Stimulated activated CD4-positive, alpha-beta T cell treated with anti-CD3 and anti-CD28 coated beads, Interleukin-4, amount 100 ng/mL, for 1 hour (primary cell): ENCODE measurements around the gene ELAC2.

Experiments used
- DNase-seq: peaks from one replicate; pipeline ENCODE4 v3.0.0-alpha.2; 2020

Gene ELAC2, protein sequence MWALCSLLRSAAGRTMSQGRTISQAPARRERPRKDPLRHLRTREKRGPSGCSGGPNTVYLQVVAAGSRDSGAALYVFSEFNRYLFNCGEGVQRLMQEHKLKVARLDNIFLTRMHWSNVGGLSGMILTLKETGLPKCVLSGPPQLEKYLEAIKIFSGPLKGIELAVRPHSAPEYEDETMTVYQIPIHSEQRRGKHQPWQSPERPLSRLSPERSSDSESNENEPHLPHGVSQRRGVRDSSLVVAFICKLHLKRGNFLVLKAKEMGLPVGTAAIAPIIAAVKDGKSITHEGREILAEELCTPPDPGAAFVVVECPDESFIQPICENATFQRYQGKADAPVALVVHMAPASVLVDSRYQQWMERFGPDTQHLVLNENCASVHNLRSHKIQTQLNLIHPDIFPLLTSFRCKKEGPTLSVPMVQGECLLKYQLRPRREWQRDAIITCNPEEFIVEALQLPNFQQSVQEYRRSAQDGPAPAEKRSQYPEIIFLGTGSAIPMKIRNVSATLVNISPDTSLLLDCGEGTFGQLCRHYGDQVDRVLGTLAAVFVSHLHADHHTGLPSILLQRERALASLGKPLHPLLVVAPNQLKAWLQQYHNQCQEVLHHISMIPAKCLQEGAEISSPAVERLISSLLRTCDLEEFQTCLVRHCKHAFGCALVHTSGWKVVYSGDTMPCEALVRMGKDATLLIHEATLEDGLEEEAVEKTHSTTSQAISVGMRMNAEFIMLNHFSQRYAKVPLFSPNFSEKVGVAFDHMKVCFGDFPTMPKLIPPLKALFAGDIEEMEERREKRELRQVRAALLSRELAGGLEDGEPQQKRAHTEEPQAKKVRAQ

GRCh38 chr17:13017655-13018459 lies at the start of gene ELAC2:
Gene ELAC2, minus strand, starts transcription at chr17:13018027. Its CDS starts 80 bp downstream, at chr17:13017947.
- DNase-seq, result peak; percentile 97

DNA sequence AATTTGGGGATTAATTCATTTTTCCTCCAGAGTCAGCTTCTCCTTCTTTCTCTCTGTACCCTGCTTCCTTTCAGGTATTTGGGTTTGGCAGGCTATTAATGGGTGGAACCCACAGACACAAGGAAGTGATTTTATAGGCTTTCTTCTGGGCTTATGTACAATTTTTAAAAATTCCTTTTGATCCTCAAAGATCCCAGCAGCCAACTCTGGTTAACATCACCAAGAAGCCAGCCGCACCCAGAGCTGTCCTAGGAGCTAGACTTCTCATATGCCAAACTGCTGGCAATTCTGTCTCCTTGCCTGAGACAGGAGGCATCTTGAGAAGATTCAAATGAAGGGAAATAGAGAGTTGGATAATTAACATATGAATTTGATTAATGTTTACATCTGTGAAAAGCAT lies 47.2 kb upstream of the ELAC2 start:
- no peak for DNase-seq

DNA sequence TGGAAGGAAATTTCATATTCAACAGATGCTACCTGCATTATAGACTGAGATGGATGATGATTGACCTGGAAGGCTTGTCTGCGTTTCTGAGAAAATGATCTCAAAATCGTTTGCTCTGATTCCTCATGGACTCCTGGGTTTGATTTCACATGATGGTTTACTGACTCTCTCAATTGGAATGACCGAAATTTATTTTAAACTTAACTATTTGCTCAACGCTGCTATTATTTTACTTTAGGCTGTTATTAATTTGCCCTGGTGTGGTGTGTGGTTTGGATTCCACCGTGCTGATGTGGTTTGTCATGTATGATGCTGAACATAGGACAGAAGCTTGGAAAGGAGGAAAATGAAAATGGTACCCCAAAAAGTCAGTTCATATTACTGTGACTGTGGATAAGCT lies 37.3 kb upstream of the ELAC2 start:
- DNase-seq, result no peak

GRCh38 chr17:13054666-13055065 lies 36.8 kb upstream of the ELAC2 start:
- DNase-seq, result no peak

DNA sequence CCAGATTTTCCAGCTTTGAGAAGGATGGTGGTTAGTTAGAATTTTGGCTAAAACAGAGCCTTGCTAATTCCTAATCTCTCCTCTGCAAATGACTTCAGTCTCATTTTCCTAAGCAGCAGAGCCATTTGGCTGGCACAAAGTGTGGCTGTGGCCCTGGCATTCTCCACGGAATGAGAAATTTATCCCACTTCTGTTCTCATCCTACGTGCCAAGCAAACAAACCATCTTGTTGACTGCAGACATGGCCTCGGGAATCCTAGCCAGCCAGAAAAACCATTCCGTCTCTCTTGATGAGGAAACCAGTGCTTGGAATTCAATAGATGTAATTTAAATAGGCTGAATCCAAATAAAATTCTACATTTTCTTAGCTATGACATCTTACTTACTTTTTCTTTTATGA lies 34.1 kb upstream of the ELAC2 start:
- DNase-seq, result no peak

GRCh38 chr17:13047011-13047606 lies 29.3 kb upstream of the ELAC2 start:
- no peak for DNase-seq

DNA sequence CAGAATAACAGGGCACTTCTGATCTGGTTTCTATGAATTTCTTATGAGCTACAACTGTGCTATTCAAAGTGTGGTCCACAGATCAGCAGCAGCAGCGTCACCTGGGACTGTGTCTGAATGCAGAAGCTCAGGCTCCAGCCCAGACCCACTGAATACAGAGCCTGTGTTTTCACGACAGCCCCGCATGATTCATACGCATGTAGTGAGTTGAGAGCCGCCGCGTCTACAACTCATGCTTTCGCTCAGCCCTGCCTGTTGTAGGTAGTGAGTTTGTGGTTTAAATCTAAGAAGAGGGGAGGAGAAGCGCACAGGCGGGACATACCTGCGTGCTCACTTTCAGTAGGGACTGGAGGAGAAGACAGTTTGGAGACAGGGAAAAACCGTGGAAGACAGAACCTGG lies 28.5 kb upstream of the ELAC2 start:
- no peak for DNase-seq

GRCh38 chr17:13044572-13045065 lies 26.8 kb upstream of the ELAC2 start:
- DNase-seq, result no peak

DNA sequence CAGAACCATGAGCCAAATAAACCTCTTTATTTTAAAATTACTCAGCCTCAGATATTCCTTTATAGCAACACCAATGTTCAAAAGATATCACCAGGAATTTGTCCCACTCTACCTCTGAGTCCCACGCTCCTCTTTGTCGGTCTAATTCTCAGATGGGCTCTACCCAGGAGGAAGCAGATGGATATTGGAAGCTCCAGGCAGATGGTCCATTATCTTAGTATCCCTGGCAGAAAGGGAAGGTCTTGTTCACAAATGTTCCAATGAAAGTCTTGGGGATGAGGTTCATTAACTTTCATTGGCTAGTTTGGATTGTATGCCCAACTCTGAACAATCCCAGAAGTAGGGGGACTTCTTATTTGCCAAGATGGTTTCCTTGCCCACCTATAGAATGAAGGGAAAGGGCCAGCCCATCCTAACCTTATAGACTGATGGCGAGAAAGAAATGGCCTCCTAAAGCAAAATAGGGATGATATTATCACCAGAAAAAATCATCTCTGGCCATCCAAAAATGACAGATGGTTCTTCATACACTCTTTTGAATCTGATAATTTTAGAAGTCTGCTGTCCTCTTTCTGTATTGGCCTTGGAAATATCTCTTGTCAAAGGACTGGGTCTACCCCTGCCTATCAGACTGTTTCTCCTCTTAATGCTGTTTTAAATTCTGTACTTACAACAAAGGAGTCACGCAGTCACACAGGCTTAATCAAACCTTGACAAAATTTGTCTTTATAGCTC lies 21.3 kb upstream of the ELAC2 start:
- DNase-seq, result no peak

GRCh38 chr17:13036751-13037150 lies 18.9 kb upstream of the ELAC2 start:
- DNase-seq, result no peak

GRCh38 chr17:13035420-13035819 lies 17.6 kb upstream of the ELAC2 start:
- no peak for DNase-seq

DNA sequence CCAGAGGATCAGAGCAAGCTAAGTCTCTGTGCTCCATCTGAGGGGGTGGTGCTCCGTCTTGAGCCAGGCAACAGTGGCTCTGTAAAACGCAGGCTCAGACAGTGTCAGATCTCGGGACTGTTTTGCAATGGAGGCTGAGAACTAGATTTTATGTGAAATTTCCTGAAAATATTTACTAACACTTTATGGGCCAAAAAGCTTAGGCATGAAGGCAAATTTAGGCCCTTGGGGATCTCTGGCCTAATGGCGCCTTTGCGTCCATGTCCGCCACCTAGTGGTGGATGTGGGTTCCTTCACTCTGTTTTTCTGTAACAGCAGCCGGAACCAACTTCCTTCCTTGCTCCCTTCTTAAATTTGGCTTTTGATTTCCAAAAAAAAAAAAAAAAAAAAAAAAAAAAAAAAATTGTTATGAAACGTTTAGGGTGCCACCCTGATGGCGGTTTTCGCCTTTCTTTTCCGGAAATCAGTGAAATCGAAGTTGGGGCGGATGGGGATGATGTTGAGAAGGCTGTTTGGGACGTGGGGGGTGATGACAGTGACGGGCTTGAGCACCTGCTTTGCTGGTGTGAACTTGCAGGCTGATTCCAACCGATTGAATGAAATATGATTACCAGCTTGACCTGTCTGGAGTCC lies 14.0 kb upstream of the ELAC2 start:
- peak; percentile 32 for DNase-seq

DNA sequence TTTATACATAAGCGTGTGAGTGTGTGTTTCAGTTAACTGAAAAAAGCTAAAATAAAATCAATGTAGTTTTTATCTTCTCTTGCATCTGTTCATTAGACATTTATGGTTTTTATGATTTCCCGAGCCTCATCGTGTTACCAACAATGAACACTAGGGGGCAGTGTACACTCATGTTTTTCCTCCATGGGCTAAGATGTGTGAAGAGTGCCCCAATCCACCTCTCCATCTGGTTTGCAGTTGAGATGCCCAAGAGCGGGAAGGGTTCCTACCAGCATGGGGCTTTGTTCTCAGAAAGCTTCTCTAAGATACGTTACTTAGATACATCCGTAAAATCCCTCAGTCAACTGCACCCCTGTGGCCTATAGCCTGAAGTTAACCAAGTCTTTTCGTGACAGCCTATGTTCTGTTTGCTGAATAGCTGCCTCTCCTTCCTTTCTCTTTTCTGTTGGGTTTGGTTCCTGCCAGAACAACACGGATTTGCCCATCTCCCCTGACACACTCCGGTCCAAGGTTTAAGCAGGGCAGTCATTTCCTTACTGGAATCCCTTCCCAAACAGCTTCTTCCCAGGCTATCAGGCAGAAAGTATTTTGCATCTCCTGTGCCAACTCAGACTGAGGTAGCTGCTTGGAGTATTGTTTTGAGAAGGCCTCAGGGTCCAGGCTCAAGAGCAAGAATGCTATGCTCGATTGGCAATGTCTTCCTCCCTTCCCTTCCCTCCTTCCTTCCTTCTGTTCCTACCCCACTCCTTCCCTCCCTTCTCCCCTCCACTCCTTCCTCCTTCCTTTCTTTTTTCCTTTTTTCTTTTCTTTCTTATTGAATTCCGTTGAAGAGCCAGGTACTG lies 12.9 kb upstream of the ELAC2 start:
- peak; percentile 12 for DNase-seq

DNA sequence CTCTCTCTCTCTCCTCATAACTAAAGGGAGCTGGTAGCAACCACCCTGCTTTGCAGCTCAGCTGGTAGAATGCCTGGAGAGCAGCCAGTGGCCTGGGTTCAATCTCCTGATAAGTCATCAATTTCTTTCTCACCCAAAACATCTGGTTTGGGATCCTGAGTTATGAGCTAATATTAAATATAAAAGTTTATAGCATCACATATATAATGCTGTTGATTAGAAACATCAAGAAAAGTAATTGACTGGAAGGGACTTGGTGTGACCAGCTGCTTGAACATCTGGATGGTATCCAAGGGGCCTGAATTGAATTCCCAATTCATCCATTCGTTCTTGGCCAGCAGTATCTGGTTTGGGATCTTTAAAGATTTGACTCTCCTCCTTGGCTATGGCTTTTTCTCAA lies 12.2 kb upstream of the ELAC2 start:
- DNase-seq, result no peak

DNA sequence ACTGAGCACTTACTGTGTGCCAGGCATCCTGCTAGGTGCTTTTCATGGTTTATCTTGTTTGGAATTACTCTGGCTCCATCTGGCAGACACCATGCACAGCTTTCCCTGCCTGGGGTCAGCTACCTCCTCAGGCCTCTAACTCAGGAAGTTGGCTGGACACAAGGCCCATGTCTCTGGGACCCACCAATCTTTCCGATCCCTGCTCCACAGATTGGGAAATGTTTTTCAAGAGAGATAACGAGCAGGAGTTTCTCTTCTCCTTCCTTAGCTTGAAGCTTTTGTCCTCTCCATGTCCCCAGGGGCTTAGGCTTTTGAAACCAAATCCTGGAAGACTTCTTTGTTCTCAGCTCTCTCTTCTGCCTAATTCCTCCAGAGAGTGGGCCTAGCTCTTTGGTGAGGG lies 11.5 kb upstream of the ELAC2 start:
- no peak for DNase-seq

DNA sequence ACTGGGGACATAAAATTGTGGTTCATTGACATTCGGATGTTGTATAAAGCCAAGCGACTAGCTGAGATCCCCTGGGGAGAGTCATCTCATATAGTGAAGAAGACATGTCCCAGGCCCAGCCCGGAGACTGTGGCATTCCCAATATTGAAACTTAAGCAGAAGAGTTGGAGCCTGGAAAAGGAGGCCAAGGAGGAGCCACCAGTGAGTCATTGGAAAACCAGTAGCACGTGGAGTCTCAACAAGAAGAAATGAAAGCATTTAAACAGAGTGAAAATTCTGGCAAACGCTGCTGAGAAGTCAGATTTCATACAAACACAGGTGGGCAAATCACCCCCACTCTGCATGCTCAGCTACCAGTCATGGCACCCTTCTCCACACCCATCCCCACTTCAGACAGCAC lies 9.4 kb upstream of the ELAC2 start:
- DNase-seq, result no peak

- DNase-seq, result no peak
Measured at GRCh38 chr17:13025687-13026086, 7.9 kb upstream of the ELAC2 start.

DNA sequence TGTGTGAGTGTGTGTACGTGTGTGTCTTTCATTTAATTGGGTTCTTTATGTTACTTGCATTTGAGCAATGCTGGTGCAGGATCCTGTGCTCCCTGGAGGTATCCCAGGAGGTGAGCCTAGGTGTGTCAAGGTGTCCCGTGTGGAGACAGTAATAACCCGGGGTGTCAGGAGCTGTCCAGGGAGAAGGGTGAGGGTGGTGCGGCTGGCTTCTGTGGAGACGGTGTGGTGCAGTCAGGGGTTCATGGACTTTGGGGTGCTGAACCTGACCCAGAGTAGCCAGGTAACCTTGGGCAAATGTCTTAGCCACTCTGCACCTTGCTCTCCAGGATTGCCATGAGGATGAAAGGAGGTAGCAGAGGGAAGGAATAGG lies 7.4 kb upstream of the ELAC2 start:
- DNase-seq, result no peak

DNA sequence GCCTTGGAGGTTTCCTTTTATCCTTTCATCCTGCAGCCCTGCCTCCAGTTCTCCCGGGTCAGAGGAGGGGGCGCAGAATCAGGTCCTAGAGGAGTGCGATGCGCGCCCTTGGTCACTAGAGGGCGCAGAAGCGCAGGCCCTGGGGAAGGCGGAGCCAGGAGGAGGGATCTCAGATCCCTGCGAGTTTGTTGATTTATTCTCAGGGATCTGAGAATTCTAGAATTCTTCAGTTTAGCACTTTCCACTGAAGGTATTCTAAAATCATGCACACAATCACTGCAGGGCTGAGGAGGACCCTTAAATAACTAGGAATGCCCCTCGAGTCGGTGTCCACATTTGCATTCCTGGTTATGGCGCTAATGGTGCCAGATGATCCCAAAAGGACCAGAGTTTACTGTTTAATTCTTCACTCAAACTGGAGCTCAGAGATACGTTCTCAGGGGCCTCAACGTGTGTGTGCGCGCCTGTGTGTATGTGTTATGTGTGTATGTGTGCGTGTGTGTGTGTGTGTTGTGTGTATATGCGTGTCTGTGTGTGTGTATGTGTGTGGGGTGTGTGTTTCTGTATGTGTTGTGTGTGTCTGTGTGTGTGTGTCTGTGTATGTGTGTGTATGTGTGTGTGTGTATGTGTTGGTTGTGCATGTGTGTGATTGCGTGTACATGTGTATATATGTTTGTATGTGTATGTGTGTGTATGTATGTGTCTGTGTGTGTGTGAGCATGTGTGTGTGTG lies 6.9 kb upstream of the ELAC2 start:
- peak; percentile 65 for DNase-seq

GRCh38 chr17:13024016-13024415 lies 6.2 kb upstream of the ELAC2 start:
- DNase-seq, result no peak
